DND-41 (cell line): ENCODE results near the gene UTP18.

Source experiments
- ATAC-seq: fragments of 200-7000 bp; cut with Tn5 transposase; 3 replicates; pipeline ENCODE4 v1.9.1; 2021; ENCODE audit warnings: low read depth; ENCODE audit not compliant: insufficient read depth
- DNase-seq: peaks from one replicate; pipeline ENCODE4 v3.0.0-alpha.2; 2020
- H2AFZ ChIP-seq: 2 replicates; pipeline ENCODE4 v1.6.0; 2012; ENCODE audit warnings: low read depth, low read length
- H3K27ac ChIP-seq: 2 replicates; pipeline ENCODE4 v1.5.1; 2012; ENCODE audit warnings: low read length, inconsistent platforms
- H3K27me3 ChIP-seq: fragments of 200-600 bp; sonication (generic); 2 replicates; pipeline ENCODE4 v1.6.0; 2012; ENCODE audit warnings: low read length, mild to moderate bottlenecking, inconsistent platforms; ENCODE audit not compliant: insufficient read depth, poor library complexity
- H3K36me3 ChIP-seq: 2 replicates; pipeline ENCODE4 v1.5.1; 2012; ENCODE audit warnings: low read length, inconsistent platforms; ENCODE audit not compliant: insufficient read depth
- H3K4me1 ChIP-seq: 2 replicates; pipeline ENCODE4 v1.5.1; 2012; ENCODE audit warnings: mild to moderate bottlenecking, low read length; ENCODE audit not compliant: insufficient read depth
- H3K4me2 ChIP-seq: 2 replicates; pipeline ENCODE4 v1.6.0; 2012; ENCODE audit warnings: mild to moderate bottlenecking, moderate library complexity, low read length, inconsistent platforms; ENCODE audit not compliant: insufficient read depth
- H3K4me3 ChIP-seq, 2 experiments: fragments of 200-600 bp in 1 of 2; shearing (Covaris generic) in 1 of 2; 2 replicates each; pipeline ENCODE4 v1.5.1; 2012 to 2016; ENCODE audit warnings: inconsistent platforms in 2 of 2, low read length in 2 of 2, mild to moderate bottlenecking in 2 of 2, low read depth in 1 of 2, moderate library complexity in 1 of 2
- H3K79me2 ChIP-seq: 2 replicates; pipeline ENCODE4 v1.6.0; 2012; ENCODE audit warnings: low read length, inconsistent platforms; ENCODE audit not compliant: insufficient read depth
- H3K9ac ChIP-seq: 2 replicates; pipeline ENCODE4 v1.6.0; 2012; ENCODE audit warnings: low read depth, mild to moderate bottlenecking, inconsistent platforms, low read length, moderate library complexity
- H3K9me3 ChIP-seq: 2 replicates; pipeline ENCODE4 v1.5.1; 2012; ENCODE audit warnings: low read length, moderate library complexity, mild to moderate bottlenecking, inconsistent platforms; ENCODE audit not compliant: insufficient read depth, severe bottlenecking
- H4K20me1 ChIP-seq: 2 replicates; pipeline ENCODE4 v1.6.0; 2012; ENCODE audit warnings: low read length; ENCODE audit not compliant: insufficient read depth
- EZH2 ChIP-seq: IDR thresholded peaks from 3 replicates; pipeline ENCODE4 v1.6.1; 2012; ENCODE audit warnings: borderline replicate concordance, low read depth, mild to moderate bottlenecking, moderate library complexity, low read length, inconsistent platforms; ENCODE audit not compliant: severe bottlenecking
- TF ChIP-seq, protein P1 (sequence below): IDR thresholded peaks from 2 replicates; pipeline ENCODE4 v1.5.1; 2012; ENCODE audit warnings: borderline replicate concordance, low read length, moderate library complexity, mild to moderate bottlenecking; ENCODE audit not compliant: poor library complexity, severe bottlenecking; ENCODE audit errors: extremely low read depth

UTP18 gene

DNA sequence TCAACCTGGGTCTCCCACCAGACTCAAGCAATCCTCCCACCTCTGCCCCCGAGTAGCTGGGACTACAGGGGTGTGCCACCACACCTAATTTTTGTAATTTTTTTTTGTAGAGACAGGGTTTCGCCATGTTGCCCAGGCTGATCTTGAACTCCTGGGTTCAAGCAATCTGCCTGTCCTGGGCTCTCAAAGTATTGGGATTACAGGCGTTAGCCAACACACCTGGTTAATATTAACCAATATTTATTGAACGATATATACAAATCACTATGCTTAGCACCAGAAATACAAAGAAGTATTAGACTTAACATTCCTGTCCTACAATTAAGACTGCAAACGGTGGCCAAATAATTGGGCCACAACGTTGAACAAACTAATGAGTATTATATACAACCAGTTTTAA, 4.7 kb upstream of the UTP18 start:
- no peak for DNase-seq
- ATAC-seq, result no peak
- H3K4me1 ChIP-seq, result peaks cover 36% of the 10 kb centered on the region
- peaks cover 69% of the 10 kb centered on the region for H3K36me3 ChIP-seq
- peaks cover 34% of the 10 kb centered on the region for H4K20me1 ChIP-seq
- no peak for TF ChIP-seq EZH2
- TF ChIP-seq, protein P1, sequence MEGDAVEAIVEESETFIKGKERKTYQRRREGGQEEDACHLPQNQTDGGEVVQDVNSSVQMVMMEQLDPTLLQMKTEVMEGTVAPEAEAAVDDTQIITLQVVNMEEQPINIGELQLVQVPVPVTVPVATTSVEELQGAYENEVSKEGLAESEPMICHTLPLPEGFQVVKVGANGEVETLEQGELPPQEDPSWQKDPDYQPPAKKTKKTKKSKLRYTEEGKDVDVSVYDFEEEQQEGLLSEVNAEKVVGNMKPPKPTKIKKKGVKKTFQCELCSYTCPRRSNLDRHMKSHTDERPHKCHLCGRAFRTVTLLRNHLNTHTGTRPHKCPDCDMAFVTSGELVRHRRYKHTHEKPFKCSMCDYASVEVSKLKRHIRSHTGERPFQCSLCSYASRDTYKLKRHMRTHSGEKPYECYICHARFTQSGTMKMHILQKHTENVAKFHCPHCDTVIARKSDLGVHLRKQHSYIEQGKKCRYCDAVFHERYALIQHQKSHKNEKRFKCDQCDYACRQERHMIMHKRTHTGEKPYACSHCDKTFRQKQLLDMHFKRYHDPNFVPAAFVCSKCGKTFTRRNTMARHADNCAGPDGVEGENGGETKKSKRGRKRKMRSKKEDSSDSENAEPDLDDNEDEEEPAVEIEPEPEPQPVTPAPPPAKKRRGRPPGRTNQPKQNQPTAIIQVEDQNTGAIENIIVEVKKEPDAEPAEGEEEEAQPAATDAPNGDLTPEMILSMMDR, result no peak
- H2AFZ ChIP-seq, result no peak overlapping the region
- H3K9ac ChIP-seq, result no peak overlapping the region
- H3K79me2 ChIP-seq, result peaks cover 89% of the 10 kb centered on the region
- H3K9me3 ChIP-seq, result no peaks in the 10 kb centered on the region
- H3K4me3 ChIP-seq, result no peak overlapping the region
- no peaks in the 10 kb centered on the region for H3K27me3 ChIP-seq
- H3K4me2 ChIP-seq, result no peak overlapping the region
- H3K27ac ChIP-seq, result no peak overlapping the region

- no peaks in the 10 kb centered on the region for H3K9me3 ChIP-seq
- peaks cover 36% of the 10 kb centered on the region for H3K4me1 ChIP-seq
- H3K27ac ChIP-seq, result no peak overlapping the region
- TF ChIP-seq, protein P1, result no peak
- TF ChIP-seq EZH2, result no peak
- no peak overlapping the region for H2AFZ ChIP-seq
- no peaks in the 10 kb centered on the region for H3K27me3 ChIP-seq
- ATAC-seq (no peak), DNase-seq (no peak)
- peaks cover 93% of the 10 kb centered on the region for H3K79me2 ChIP-seq
- H3K36me3 ChIP-seq, result peaks cover 69% of the 10 kb centered on the region
- H3K4me2 ChIP-seq, result peak overlapping the region; percentile 94; the same call in 1 of the 2 replicates
- no peak overlapping the region for H3K4me3 ChIP-seq
- peaks cover 37% of the 10 kb centered on the region for H4K20me1 ChIP-seq
- no peak overlapping the region for H3K9ac ChIP-seq
These were observed 4.2 kb upstream of the UTP18 start for GRCh38 chr17:51256101-51256500.

DNA sequence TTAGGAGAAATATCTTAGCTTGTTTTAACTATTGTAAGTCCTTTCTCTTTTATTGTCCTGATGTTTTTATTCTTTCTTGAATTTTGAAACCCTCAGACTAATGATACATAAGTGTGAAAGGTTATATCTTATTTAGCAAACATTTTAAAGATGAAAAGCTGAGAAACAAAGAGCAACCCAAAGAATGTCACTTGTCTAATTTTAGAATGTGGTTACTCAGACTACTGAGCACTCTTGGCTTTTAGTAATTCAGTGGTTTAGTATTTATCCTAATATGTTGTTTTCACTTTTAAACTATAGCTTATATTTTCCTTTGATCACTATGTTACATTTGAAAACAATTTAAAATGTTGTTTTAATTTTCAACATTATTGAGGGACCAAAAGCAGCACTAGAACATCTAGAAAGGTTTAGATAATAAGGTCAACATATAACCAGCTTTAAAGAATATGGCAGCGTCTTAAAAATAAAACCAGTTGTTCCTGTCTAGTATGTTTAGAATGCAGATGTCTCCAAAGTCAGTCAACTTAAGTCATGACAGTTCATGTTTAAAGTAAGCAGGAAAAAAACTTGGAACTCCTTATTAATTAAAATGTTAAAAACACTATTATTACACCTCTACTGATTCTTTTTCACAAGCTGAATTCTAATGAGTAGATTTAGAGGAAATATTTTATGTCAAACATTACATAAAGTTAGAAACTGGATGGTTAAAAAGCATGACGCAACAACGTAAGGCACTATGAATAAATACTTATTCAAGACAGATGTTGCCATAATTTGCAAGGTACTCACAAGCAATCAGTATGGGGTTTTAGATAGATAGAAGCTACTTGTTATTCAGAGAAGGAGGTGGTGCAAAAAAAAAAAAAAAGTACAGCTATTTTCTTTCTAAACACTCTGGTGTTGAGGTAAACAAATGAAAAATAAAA, 2.9 kb upstream of the UTP18 start:
- peaks cover 94% of the 10 kb centered on the region for H3K79me2 ChIP-seq
- H3K9me3 ChIP-seq, result no peaks in the 10 kb centered on the region
- ATAC-seq (no peak), DNase-seq (no peak)
- no peaks in the 10 kb centered on the region for H3K27me3 ChIP-seq
- H3K4me2 ChIP-seq, result peak overlapping the region; percentile 94; the same call in 1 of the 2 replicates
- TF ChIP-seq, protein P1, result no peak
- no peak for TF ChIP-seq EZH2
- H3K4me1 ChIP-seq, result peaks cover 37% of the 10 kb centered on the region
- H3K4me3 ChIP-seq, result peak overlapping the region in 1 of 2 experiments; percentile 88; a peak in 1 of 4 replicates
- H3K9ac ChIP-seq, result peak overlapping the region; percentile 88; the same call in 1 of the 2 replicates
- peaks cover 45% of the 10 kb centered on the region for H4K20me1 ChIP-seq
- no peak overlapping the region for H2AFZ ChIP-seq
- peaks cover 58% of the 10 kb centered on the region for H3K36me3 ChIP-seq
- no peak overlapping the region for H3K27ac ChIP-seq
